ENCODE measurements around the gene PCDHGC5.
A peak's percentile ranks its signal among the peaks of the same experiment; 100 is the strongest.

Gene PCDHGC5

GRCh38 chr5:141519605-141520565 lies 31.0 kb downstream of the PCDHGC5 start:
- H3K4me3 ChIP-seq (ENCODE audit: severe bottlenecking), result no peak overlapping the region
- H3K27ac ChIP-seq (ENCODE audit: poor library complexity, severe bottlenecking), result peak overlapping the region; percentile 80
- no peak for DNase-seq (ENCODE audit: low spot score)
- H3K4me1 ChIP-seq (ENCODE audit: insufficient read depth, poor library complexity, severe bottlenecking), result peaks cover 38% of the 10 kb centered on the region
- TF ChIP-seq CTCF (IDR thresholded peaks at IDR 0.05; ENCODE audit: poor library complexity, severe bottlenecking), result no peak
- H3K27me3 ChIP-seq (ENCODE audit: insufficient read depth, poor library complexity, severe bottlenecking), result no peaks in the 10 kb centered on the region
- H3K9me3 ChIP-seq (ENCODE audit: severe bottlenecking), result no peaks in the 10 kb centered on the region
- peaks cover 80% of the 10 kb centered on the region for H3K36me3 ChIP-seq (ENCODE audit: low read depth)
- no peak for ATAC-seq (ENCODE audit: low read depth)

GRCh38 chr5:141521244-141521781 lies 32.4 kb downstream of the PCDHGC5 start:
- Histone ChIP-seq H3K4me3 (ENCODE audit: severe bottlenecking) (no peak overlapping the region), H3K36me3 (ENCODE audit: low read depth) (peaks cover 86% of the 10 kb centered on the region), H3K4me1 (ENCODE audit: insufficient read depth, poor library complexity, severe bottlenecking) (peaks cover 30% of the 10 kb centered on the region), H3K27me3 (ENCODE audit: insufficient read depth, poor library complexity, severe bottlenecking) (no peaks in the 10 kb centered on the region), H3K9me3 (ENCODE audit: severe bottlenecking) (no peaks in the 10 kb centered on the region), H3K27ac (ENCODE audit: poor library complexity, severe bottlenecking) (peak overlapping the region; percentile 80)
- DNase-seq (ENCODE audit: low spot score), result peak; percentile 82
- no peak for TF ChIP-seq CTCF (IDR thresholded peaks at IDR 0.05; ENCODE audit: poor library complexity, severe bottlenecking)
- peak; percentile 88 for ATAC-seq (ENCODE audit: low read depth)

GRCh38 chr5:141522301-141522700 lies 33.4 kb downstream of the PCDHGC5 start:
- no peak for ATAC-seq (ENCODE audit: low read depth)
- Histone ChIP-seq H3K27ac (ENCODE audit: poor library complexity, severe bottlenecking) (peak overlapping the region; percentile 80), H3K4me1 (ENCODE audit: insufficient read depth, poor library complexity, severe bottlenecking) (peaks cover 30% of the 10 kb centered on the region), H3K36me3 (ENCODE audit: low read depth) (peaks cover 86% of the 10 kb centered on the region), H3K4me3 (ENCODE audit: severe bottlenecking) (no peak overlapping the region), H3K9me3 (ENCODE audit: severe bottlenecking) (no peaks in the 10 kb centered on the region), H3K27me3 (ENCODE audit: insufficient read depth, poor library complexity, severe bottlenecking) (no peaks in the 10 kb centered on the region)
- DNase-seq (ENCODE audit: low spot score), result no peak
- TF ChIP-seq CTCF (IDR thresholded peaks at IDR 0.05; ENCODE audit: poor library complexity, severe bottlenecking), result no peak

GRCh38 chr5:141523991-141524390 lies 35.1 kb downstream of the PCDHGC5 start:
- Histone ChIP-seq H3K27me3 (ENCODE audit: insufficient read depth, poor library complexity, severe bottlenecking) (no peaks in the 10 kb centered on the region), H3K9me3 (ENCODE audit: severe bottlenecking) (no peaks in the 10 kb centered on the region), H3K36me3 (ENCODE audit: low read depth) (peaks cover 85% of the 10 kb centered on the region), H3K4me3 (ENCODE audit: severe bottlenecking) (no peak overlapping the region), H3K27ac (ENCODE audit: poor library complexity, severe bottlenecking) (no peak overlapping the region), H3K4me1 (ENCODE audit: insufficient read depth, poor library complexity, severe bottlenecking) (peaks cover 30% of the 10 kb centered on the region)
- DNase-seq (ENCODE audit: low spot score) (no peak), ATAC-seq (ENCODE audit: low read depth) (no peak)
- no peak for TF ChIP-seq CTCF (IDR thresholded peaks at IDR 0.05; ENCODE audit: poor library complexity, severe bottlenecking)

All from RWPE2 (cell line).